HG03066 (cell line): ENCODE measurements around the gene PRDM4.

Experiments
- ATAC-seq: cut with Tn5 transposase; IDR thresholded peaks from one replicate; pipeline ENCODE4 v1.9.1; 2021; ENCODE audit warnings: low read depth; ENCODE audit not compliant: unreplicated experiment

Gene PRDM4, protein sequence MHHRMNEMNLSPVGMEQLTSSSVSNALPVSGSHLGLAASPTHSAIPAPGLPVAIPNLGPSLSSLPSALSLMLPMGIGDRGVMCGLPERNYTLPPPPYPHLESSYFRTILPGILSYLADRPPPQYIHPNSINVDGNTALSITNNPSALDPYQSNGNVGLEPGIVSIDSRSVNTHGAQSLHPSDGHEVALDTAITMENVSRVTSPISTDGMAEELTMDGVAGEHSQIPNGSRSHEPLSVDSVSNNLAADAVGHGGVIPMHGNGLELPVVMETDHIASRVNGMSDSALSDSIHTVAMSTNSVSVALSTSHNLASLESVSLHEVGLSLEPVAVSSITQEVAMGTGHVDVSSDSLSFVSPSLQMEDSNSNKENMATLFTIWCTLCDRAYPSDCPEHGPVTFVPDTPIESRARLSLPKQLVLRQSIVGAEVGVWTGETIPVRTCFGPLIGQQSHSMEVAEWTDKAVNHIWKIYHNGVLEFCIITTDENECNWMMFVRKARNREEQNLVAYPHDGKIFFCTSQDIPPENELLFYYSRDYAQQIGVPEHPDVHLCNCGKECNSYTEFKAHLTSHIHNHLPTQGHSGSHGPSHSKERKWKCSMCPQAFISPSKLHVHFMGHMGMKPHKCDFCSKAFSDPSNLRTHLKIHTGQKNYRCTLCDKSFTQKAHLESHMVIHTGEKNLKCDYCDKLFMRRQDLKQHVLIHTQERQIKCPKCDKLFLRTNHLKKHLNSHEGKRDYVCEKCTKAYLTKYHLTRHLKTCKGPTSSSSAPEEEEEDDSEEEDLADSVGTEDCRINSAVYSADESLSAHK

DNA sequence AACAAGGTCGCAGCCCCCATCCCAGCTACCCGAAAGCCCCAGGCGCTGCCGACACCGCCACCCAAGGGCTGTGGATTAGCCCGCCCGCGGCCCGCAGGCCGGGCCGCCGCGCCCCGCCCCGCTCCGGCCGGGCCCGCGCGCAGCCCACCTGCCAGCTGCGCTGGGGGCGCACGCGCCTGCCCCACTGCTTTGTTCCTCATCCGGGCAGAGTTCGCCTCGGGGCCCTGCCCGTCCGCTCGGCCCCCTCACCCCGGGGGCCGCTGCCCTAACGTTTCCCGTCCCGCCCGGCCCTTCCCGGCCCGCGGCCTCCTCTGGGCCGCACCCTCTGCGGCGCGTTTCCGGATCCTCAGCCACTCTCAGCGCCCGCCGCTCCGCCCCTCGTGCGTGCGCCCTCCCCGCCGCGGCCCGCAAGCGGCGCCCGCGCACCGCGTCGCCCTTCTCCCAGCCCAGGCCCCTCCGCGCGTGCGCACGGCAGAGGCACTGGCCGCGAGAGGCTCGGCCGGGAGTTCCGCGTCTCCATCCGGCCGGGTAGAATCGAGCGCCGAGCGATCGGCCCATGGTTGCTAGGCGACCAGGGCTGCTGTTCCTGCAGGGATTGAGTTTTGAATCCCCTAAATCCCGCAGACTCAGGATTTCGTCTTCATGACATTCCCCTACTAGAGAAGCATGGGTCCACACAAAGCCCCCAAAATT lies at the start of gene PRDM4:
Gene PRDM4, minus strand, starts transcription at position 329 of the 693 bp plus-strand sequence. CDS start 622 bp downstream, outside the sequence.
- ATAC-seq: peak; percentile 92

DNA sequence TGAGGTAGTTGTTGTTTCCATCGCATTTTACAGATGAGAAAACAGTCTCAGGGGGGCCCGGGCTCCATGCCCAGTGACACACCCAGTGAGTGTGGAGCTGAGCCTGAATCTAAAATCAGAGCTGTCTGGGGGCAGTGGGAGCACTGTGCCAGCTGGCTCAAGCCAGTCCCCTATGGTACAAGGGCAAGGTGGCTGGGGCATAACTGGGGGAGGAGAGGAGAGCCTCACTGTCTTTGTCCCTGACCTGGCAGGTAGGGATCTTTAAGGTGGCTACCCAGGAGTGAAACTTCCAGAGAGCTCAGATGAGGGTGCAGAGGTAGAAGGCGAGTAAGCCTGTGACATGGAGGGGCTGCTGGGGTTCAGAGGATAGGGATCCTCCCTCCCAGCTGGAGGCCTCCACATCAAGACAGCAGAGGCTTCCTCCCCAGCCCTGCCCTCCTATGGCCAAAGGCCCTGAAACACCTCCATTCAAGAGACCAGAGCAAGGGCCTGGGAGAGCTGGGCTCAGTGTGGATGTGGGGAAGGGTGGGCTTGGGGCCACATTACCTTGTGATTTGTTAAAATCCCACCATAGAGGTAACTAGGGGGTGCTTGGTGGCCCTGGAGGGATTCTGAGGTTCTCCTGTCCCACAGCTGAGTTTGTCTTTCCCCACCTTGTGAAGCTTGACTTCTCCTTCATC lies 46.7 kb upstream of the PRDM4 start:
- no peak for ATAC-seq

DNA sequence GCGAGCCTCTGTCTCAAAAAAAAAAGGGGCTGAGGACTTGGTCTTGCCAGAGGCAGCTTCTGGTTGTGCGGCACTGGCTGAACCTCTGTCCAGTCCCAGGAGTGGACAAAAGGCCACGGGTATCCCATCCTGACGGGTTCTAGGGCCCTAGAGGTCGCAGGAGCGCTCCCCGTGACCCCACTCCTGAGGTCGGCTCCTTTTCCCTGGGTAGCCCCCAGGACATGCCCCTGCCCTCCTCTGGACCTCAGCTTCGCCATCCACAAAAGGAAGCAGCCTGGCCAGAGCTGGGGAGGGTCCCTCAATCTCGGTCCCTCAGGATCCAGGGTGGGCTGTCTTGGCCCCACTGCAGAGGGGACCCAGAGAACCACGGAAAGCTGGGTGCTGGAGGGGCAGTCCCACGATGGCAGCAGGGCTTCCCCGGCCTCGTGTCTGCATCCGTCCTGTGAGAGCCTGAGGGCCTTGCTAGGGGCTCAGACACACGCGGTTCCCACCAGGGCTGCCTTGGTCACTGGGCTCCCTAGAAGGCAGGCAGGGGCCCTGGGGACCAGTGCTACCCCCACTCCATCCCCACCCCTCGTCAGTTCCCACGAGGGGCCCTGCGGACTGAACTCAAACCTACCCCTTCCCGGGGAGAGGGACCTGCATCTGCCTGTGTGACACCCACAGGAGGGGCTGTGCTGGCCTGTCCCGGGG lies 44.7 kb upstream of the PRDM4 start:
- no peak for ATAC-seq

DNA sequence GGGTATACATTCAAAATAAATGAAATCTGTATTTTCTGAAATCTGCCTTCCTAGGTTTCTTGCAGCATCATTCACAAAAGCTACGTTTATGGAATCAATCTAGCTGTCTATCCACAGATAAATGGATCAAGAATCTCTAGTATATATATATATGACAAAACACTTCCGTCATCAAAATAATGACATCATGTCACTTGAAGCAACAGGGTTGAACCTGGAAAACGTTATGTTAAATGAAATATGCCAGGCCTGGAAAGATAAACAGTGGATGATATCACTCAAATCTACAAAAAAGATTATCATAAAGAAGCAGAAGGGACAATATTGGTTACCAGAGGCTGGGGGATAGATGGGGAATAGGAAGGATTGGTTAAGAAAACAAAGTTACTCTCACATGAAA lies 42.2 kb upstream of the PRDM4 start:
- ATAC-seq: no peak

DNA sequence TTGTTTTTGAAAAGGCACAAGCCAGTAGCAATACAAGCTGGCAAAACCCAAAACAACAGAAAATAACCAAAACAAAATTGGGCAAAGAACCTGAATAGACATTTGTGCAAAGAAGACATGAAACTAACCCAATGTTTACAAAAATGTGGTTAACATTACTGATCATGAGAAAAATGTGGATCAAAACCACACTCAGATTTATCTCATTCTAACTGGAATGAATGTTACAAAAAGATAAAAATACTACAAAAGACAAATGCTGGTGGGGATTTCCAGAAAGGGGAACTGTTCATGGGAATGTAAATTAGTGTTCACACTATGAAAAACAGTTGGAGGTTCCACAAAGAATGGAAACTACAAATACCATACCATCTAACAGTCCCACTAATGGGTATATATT lies 40.2 kb upstream of the PRDM4 start:
- no peak for ATAC-seq

DNA sequence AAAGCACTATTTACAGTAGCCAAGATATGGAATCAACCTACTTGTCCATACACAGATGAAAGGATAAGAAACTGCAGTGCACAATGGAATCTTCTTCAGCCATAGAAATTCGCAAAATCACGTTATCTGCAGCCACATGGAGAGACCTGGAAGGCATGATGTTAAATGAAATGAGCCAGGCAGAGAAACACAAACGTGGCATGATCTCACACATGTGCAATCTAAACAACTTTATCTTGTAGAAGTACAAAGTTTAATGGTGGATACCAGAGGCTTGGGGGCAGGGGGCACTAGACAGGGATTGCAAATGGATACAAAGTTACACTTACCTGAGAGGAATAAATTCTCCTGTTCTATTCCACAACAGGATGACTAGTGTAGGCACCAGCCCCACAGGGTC lies 37.6 kb upstream of the PRDM4 start:
- ATAC-seq: no peak

DNA sequence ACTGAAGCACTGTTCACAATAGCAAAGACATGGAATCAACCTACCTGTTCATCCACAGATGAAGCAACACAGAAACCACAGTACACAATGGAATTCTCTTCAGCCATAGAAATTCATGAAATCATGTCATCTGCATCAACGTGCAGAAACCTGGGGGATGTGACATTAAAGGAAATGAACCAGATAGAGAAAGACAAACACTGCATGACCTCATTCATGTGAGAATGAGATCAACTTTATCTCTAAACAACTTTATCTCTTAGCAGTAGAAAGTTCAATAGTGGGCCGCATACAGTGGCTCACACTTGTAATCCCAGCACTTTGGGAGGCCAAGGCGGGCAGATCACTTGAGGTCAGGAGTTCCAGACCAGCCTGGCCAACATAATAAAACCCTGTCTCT lies 33.5 kb upstream of the PRDM4 start:
- ATAC-seq: no peak

DNA sequence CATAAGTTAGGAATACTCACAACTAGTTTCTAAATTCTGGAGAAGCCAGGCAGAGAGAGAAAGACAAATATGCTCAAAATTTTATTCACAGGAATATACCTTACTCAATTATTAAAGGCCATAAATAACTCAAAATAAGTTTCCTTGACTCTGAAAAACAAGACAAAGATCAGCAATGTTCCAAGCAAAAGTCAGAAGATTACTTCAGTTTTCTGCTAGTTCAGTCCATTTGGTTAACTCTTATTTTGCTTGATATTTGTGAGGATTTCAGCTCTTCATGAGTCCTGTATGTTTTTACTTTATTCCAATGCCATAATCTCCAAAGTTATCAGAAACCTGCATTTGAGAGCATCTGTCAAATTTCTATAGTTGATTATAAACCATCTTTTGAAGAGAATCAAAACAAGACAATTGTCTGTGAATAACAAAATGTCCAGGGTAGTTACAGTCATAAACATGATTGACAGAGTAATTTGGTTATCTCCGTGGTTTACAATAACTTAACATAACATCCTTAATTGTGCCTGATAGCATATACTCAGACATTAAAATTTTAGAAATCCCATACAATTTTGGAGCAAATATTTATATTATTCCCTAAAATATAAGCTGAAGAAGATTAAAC lies 30.6 kb upstream of the PRDM4 start:
- no peak for ATAC-seq

DNA sequence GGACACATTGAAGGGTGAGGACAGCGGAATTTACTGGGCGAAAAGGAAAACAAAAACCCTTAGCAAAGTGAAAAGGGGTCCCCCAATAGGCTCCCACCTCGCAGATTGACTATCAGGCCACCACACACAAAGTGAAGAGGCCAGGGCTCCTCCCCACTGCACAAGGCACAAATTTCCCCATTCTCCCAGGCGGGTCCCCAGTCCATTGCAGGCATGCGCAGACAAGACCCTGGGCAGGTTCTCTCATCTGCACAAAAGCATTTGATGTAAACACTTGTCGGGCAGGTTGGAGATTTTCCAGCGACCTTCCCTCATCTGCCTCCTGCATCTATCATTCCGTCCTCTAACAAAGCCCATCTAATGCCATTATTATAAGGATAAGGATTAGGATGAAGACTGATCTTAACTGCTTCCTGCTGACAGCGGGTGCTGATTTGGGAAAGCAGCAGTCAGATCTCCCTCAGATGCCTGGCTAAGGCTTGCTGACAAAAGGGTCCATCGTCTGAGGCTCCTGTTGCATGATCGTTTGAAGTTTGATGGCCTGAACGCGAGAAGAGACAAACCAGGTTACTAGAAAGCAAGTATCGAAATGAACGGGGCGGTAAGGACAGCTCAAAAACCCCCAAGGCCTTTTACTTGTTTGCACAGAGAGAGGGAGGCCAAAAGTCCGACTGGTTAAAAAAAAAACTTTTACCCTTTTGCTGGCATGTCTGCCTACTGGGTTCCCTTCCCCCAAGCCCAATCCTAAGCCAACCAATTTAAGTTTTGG lies 27.9 kb upstream of the PRDM4 start:
- no peak for ATAC-seq

DNA sequence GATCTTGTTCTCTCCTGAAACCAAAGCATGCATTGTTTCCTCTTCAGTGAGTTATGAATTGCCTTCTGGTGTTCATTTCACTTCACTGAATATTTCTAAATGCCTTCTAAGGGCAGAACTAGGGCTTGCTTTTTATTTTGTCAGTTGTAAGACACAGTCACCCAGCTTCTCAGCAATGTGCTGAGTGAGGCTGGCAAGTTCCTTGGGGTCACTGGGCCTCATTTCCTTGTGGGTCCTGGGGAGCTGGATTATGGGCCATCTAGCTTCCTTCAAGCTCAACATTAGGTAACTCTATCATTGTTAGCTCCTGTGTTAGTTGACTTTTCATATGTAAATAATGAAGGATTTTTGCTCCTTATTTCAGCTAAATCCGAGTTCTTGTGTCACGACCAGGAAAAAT lies 27.3 kb upstream of the PRDM4 start:
- no peak for ATAC-seq

DNA sequence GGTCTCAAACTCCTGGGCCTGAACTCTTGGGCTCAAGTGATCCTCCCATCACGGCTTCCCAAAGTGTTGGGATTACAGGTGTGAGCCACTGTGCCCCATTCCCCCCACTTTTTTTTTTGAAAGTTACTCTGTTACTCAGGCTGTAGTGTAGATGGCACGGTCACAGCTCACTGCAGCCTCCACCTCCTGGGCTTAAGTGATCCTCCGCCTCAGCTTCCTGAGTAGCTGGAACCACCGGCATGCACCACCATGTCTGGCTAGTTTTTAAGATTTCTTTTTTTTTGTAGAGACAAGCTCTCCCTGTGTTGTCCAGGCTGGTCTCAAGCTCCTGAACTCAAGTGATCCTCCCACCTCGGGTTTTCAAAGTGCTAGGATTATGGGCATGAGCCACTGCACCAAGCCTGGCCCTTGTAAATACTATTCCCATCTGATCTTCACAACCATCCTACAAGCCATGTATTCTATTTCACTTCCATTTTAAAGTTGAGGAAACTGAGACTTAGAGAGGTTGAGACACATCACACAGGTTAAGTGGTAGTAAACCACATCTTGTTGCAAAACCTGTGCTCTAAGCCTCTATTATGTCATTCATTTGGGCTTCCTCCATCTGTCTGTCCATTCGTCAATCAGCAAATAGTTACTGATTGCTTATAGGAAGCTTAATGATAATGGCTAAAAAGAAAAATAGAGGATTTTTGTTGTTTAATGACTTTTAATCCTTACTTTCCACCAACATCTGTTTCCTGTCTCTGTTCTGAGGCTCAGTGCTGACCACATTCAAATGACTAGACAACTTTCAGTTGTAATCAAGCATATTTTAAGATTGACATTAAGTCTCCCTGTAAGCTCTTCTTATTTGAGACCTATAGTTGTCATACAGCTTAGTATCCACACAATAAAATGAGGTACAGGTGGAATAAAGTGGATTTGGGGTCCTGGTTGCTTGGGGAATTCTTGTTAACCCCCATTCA lies 22.8 kb upstream of the PRDM4 start:
- ATAC-seq: peak; percentile 60

DNA sequence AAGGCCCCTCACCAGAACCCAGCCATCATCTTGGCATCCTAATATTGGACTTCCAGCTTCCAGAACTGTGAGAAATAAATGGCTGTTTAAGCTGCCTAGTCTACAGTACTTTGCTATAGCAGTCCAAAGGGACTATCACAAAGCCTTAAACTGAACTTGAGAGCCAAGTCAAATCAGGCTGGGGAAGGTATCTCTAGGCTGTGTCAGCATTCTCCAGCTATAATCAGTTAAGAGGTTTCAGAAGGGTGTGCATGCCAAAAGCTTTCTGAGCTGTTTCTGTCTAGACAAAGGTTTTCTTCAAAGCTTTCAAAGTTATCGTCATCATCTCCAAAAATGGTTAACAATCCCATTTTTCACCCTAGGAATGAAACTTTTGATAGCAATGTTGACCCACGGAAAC lies 21.1 kb upstream of the PRDM4 start:
- no peak for ATAC-seq

DNA sequence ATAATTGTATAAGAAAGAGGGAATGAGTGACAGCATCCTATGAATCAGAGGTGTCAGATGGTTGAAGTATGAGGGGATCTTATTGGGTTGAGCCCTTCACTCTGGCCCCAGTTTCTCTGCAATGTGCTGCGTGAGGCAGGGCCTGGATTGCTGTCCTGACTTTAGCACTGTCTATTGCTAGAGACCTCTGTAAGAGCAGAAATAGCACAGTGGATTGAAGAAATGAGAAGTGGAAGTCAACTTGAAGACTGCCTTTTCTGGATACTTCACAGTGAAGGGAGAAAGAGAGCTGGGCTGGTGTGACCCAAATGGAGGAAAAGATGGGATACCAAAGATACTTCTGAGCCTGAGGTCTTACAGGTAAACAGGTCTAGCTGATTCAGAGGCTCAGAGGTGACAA lies 19.4 kb upstream of the PRDM4 start:
- no peak for ATAC-seq

DNA sequence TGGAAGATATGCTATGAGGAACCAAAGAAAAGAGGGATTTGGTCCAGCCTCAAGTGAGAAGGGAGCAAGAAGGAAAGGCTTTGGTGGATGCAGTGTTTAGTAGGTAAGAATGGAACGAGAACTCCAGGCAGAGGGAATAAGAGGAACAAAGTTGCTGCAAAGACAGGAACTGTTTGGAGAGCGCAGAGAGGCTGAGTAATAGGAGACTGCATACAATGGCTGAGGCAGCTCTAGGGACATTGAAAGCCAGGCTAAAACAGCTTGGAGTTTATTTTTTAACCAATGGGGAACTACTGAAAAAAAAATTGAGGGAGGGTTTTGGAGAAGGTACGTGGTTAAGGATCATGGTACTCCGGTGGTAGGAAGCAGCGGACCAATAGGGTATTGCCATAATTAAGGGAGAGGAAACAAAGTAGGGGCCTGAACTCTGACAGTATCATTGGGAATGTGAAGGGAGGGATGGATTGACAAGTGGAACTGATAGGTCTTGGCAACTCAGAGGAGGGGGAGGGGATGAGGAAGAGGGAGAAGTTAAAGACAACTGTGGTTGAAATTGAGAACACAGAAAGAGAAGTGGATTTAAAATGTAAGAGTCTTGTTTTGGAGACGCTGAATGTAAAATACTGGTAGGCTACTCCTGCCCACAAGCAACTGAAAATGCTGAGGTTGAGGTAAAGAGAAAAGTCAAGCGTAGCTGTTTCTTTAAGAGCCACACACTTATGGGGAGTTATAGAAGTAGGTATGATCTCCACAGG lies 18.3 kb upstream of the PRDM4 start:
- ATAC-seq: peak; percentile 75

DNA sequence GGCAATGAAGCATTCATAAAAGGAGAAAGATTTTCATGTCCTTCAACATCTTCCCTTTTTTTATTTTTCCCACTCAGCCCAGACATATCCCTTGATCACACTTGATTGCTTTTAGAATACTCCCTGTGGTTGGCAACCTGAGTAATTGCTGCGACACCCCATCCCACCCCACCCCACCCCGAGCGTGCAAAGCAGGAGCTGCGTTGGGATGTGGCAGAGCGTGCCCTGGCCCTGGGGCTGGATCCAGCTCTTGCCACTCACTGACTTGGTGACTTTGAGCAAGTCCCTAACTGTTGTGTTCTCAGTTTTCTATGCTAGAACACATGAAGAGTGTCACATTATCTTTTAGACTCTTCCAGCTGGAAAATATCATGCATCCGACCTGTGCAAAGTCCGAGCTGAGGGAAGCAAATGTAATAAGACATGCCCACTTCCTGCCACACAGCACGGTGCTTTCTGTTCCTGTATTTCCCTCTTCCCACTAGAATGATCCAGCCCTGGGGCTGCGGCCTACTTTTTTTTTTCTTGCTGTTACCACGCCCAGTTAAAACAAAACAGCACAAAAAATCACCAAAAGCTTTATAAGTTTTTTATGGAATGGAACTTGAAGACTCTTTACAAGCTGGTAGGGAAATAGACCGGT lies 17.6 kb upstream of the PRDM4 start:
- ATAC-seq: no peak

DNA sequence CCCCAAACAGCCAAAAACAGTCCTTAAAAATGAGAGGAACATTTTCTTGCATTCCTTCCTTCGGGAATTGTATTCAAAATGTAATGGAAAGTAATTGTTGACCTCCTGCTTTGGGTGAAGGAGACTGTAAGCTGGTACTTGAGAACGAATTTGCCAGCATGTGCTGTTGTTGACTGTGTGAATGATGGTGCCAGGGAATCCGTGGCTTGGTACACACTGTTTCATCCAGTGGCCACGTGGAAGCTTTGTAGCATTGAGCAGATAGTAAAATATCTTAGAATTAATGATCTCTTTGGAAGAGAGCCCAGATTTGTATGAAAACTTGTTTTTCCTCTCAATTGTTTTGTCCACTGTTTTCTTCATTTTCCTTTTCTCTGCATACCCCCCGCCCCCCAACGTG lies 15.2 kb upstream of the PRDM4 start:
- no peak for ATAC-seq
